ENCODE results near the gene PHTF2.

GRCh38 chr7:77794000-77794399 is 4.6 kb upstream of the PHTF2 start:
- TF ChIP-seq BHLHE40 (IDR thresholded peaks at IDR 0.05; ENCODE audit: borderline replicate concordance) (no peak), HDGF (IDR thresholded peaks at IDR 0.05; ENCODE audit: borderline replicate concordance) (no peak), SP1 (IDR thresholded peaks at IDR 0.05) (no peak), L3MBTL2 (conservative IDR thresholded peaks at IDR 0.05) (no peak), ELF4 (IDR thresholded peaks at IDR 0.05) (no peak), SUZ12 (IDR thresholded peaks at IDR 0.05) (no peak), LEF1 (IDR thresholded peaks at IDR 0.05; ENCODE audit: borderline replicate concordance) (no peak), ARNT (IDR thresholded peaks at IDR 0.05) (no peak), TARDBP (IDR thresholded peaks at IDR 0.05) (no peak), FOXM1 (IDR thresholded peaks at IDR 0.05; ENCODE audit: borderline replicate concordance) (no peak), CTBP1 (IDR thresholded peaks at IDR 0.05; ENCODE audit: borderline replicate concordance) (no peak), FOXK2 (IDR thresholded peaks at IDR 0.05) (no peak), PKNOX1 (IDR thresholded peaks at IDR 0.05) (no peak)

Measured in HEK293T (cell line).